Astrocyte (in vitro differentiated cells and primary cell): ENCODE measurements around the gene ARHGAP28. TPM values are rescaled to one million over a fixed set of nuclear protein-coding genes. Genes with fewer than 3 reads are reported as not detected.
"Not testable (repeated sequence)": the region's sequence is repeated elsewhere in the genome, so short reads cannot be mapped to it uniquely, and the experiment has no call there.

Source experiments
- DNase-seq: peaks from one replicate; pipeline ENCODE4 v3.0.0-alpha.2; 2010; ENCODE audit warnings: low read depth
- FAIRE-seq: peaks from 2 replicates; lab custom pipeline; 2011; peaks lifted over from hg19 to GRCh38; lab: Jason Lieb, UNC
- H2AFZ ChIP-seq: 2 replicates; pipeline ENCODE4 v1.6.0; 2012; ENCODE audit warnings: low read depth, low read length, inconsistent platforms
- H3K27ac ChIP-seq: 2 replicates; pipeline ENCODE4 v1.5.1; 2011; ENCODE audit warnings: low read depth, low read length, inconsistent platforms
- H3K27me3 ChIP-seq: 2 replicates; pipeline ENCODE4 v1.6.0; 2011; ENCODE audit warnings: low read length, inconsistent platforms; ENCODE audit not compliant: insufficient read depth
- H3K36me3 ChIP-seq: 2 replicates; pipeline ENCODE4 v1.5.1; 2011; ENCODE audit warnings: low read length, inconsistent platforms; ENCODE audit not compliant: insufficient read depth
- H3K4me1 ChIP-seq: 2 replicates; pipeline ENCODE4 v1.5.1; 2011; ENCODE audit warnings: low read length, inconsistent platforms; ENCODE audit not compliant: insufficient read depth
- H3K4me2 ChIP-seq: 2 replicates; pipeline ENCODE4 v1.6.0; 2012; ENCODE audit warnings: low read length, inconsistent platforms
- H3K4me3 ChIP-seq: 2 replicates; pipeline ENCODE4 v1.5.1; 2011; ENCODE audit warnings: low read depth, mild to moderate bottlenecking, low read length, inconsistent platforms; ENCODE audit not compliant: insufficient read depth
- H3K79me2 ChIP-seq: 2 replicates; pipeline ENCODE4 v1.6.0; 2012; ENCODE audit warnings: mild to moderate bottlenecking, low read length, inconsistent platforms; ENCODE audit not compliant: insufficient read depth
- H3K9ac ChIP-seq: 2 replicates; pipeline ENCODE4 v1.6.0; 2012; ENCODE audit warnings: mild to moderate bottlenecking, low read length, inconsistent platforms
- H3K9me3 ChIP-seq: 2 replicates; pipeline ENCODE4 v1.5.1; 2012; ENCODE audit warnings: low read depth, mild to moderate bottlenecking, low read length, inconsistent platforms; ENCODE audit not compliant: insufficient read depth
- H4K20me1 ChIP-seq: 2 replicates; pipeline ENCODE4 v1.6.0; 2012; ENCODE audit warnings: low read length, inconsistent platforms; ENCODE audit not compliant: insufficient read depth
- H3K27ac Mint-ChIP-seq: one replicate; pipeline ENCODE4 v1.8.0; 2021; ENCODE audit warnings: mild to moderate bottlenecking, mixed read lengths; ENCODE audit not compliant: unreplicated experiment
- H3K27me3 Mint-ChIP-seq: one replicate; pipeline ENCODE4 v1.8.0; 2021; ENCODE audit warnings: low read depth, mixed read lengths; ENCODE audit not compliant: unreplicated experiment
- H3K36me3 Mint-ChIP-seq: one replicate; pipeline ENCODE4 v1.8.0; 2021; ENCODE audit warnings: low read depth, mixed read lengths; ENCODE audit not compliant: unreplicated experiment
- H3K4me1 Mint-ChIP-seq: one replicate; pipeline ENCODE4 v1.8.0; 2021; ENCODE audit warnings: low read depth, mixed read lengths; ENCODE audit not compliant: unreplicated experiment
- H3K4me3 Mint-ChIP-seq: one replicate; pipeline ENCODE4 v1.8.0; 2021; ENCODE audit warnings: mild to moderate bottlenecking, moderate library complexity, mixed read lengths; ENCODE audit not compliant: unreplicated experiment
- H3K9me3 Mint-ChIP-seq: one replicate; pipeline ENCODE4 v1.8.0; 2021; ENCODE audit warnings: mild to moderate bottlenecking, mixed read lengths; ENCODE audit not compliant: unreplicated experiment
- EZH2 ChIP-seq: IDR thresholded peaks from 2 replicates; pipeline ENCODE4 v1.6.1; 2012; ENCODE audit warnings: mild to moderate bottlenecking, low read length, inconsistent platforms; ENCODE audit not compliant: insufficient read depth
- total RNA-seq: library from RNA; stranded (reverse); gene quantifications from 2 replicates; pipeline ENCODE4 v1.2.1, GENCODE V29; 2021
- TF ChIP-seq, protein P1 (sequence below): IDR thresholded peaks from 2 replicates; pipeline ENCODE4 v1.5.1; 2011; ENCODE audit warnings: low read depth, mild to moderate bottlenecking, inconsistent platforms, low read length, moderate library complexity; ENCODE audit not compliant: insufficient read depth

The ARHGAP28 gene
- total RNA-seq, 1 donor from 2014 or later: 15.5 TPM

DNA sequence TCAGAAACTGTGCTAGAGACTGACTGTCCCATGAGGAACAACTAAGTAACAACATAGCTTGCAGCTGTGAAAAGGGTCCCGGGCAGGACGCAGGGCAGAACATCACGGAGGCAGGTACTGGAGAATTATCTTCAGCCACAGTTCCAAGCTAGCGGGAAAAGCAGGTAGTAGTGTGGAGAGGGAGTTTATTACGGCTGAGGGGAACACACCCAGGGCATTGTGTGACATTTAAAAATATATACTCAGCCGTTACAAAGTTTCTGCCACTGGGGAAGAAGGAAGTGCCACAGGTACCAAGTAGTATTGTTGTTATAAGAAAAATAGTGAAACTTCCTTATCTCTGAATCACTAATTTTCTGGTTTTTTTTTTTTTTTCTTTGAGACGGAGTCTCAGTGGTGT, 208.5 kb downstream of the ARHGAP28 start:
- Histone ChIP-seq H3K9me3 (no peaks in the 10 kb centered on the region), H4K20me1 (no peaks in the 10 kb centered on the region), H3K79me2 (no peaks in the 10 kb centered on the region), H2AFZ (no peak overlapping the region), H3K27me3 (no peaks in the 10 kb centered on the region), H3K9ac (no peak overlapping the region), H3K4me3 (no peak overlapping the region), H3K36me3 (no peaks in the 10 kb centered on the region), H3K4me1 (no peaks in the 10 kb centered on the region), H3K27ac (no peak overlapping the region), H3K4me2 (no peak overlapping the region)
- FAIRE-seq (no peak), DNase-seq (no peak)
- TF ChIP-seq, protein P1, sequence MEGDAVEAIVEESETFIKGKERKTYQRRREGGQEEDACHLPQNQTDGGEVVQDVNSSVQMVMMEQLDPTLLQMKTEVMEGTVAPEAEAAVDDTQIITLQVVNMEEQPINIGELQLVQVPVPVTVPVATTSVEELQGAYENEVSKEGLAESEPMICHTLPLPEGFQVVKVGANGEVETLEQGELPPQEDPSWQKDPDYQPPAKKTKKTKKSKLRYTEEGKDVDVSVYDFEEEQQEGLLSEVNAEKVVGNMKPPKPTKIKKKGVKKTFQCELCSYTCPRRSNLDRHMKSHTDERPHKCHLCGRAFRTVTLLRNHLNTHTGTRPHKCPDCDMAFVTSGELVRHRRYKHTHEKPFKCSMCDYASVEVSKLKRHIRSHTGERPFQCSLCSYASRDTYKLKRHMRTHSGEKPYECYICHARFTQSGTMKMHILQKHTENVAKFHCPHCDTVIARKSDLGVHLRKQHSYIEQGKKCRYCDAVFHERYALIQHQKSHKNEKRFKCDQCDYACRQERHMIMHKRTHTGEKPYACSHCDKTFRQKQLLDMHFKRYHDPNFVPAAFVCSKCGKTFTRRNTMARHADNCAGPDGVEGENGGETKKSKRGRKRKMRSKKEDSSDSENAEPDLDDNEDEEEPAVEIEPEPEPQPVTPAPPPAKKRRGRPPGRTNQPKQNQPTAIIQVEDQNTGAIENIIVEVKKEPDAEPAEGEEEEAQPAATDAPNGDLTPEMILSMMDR: no peak
- no peak for TF ChIP-seq EZH2
- Mint-ChIP-seq H3K27me3 (no peaks in the 10 kb centered on the region), H3K36me3 (no peaks in the 10 kb centered on the region), H3K4me1 (no peaks in the 10 kb centered on the region), H3K4me3 (no peak overlapping the region), H3K9me3 (no peaks in the 10 kb centered on the region), H3K27ac (no peak overlapping the region)

DNA sequence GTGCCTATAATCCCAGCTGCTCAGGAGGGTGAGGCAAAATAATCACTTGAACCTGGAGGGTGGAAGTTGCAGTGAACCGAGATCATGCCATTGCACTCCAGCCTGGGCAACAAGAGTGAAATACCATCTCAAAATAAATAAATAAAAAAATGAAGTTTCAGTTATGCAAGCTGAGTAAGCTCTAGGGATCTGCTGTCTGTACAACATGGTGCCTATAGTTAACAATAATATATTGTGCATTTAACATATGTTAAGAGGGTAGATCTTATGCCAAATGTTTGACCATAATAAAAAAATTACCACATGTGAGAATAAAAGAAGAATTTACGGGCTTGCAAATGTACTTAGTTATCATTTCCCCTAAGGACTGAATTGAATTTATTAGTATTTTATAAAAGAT, 208.9 kb downstream of the ARHGAP28 start:
- H3K9ac ChIP-seq, FAIRE-seq, H3K9me3 ChIP-seq, H3K4me3 ChIP-seq, H3K4me2 ChIP-seq, H3K79me2 ChIP-seq, H3K4me1 Mint-ChIP-seq, H3K27me3 Mint-ChIP-seq, H3K9me3 Mint-ChIP-seq, H3K36me3 ChIP-seq, H3K27me3 ChIP-seq, H3K36me3 Mint-ChIP-seq, H3K4me3 Mint-ChIP-seq, H2AFZ ChIP-seq, H3K27ac ChIP-seq, H3K27ac Mint-ChIP-seq, H4K20me1 ChIP-seq, H3K4me1 ChIP-seq, DNase-seq: not testable (repeated sequence)

DNA sequence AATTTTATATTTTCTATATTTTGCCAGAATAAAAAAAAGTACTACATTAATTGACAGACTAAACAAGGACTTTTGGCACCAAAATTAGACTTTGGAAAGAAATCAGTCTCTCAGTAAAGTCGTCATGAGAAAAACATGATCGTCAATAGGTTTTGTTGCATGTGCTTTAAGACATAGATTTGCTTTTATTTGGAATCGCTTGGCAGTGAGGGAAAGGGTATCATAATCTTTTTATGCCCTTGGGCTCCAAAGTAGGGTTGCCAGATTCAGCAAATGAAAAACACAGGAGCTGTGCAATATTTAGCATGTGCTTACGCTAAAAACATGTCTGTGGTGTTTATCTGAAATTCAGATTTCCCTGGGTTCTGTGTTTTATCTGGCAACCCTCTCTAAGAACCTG, 210.5 kb downstream of the ARHGAP28 start:
- H3K27ac ChIP-seq: no peak overlapping the region
- DNase-seq (no peak), FAIRE-seq (no peak)
- H3K4me2 ChIP-seq: no peak overlapping the region
- no peaks in the 10 kb centered on the region for H3K36me3 ChIP-seq
- H3K9me3 ChIP-seq: no peaks in the 10 kb centered on the region
- Mint-ChIP-seq H3K36me3 (no peaks in the 10 kb centered on the region), H3K4me3 (no peak overlapping the region), H3K9me3 (no peaks in the 10 kb centered on the region), H3K27me3 (no peaks in the 10 kb centered on the region), H3K4me1 (no peaks in the 10 kb centered on the region), H3K27ac (no peak overlapping the region)
- no peaks in the 10 kb centered on the region for H4K20me1 ChIP-seq
- H3K4me1 ChIP-seq: no peaks in the 10 kb centered on the region
- no peak overlapping the region for H3K9ac ChIP-seq
- no peak for TF ChIP-seq EZH2
- TF ChIP-seq, protein P1: no peak
- no peaks in the 10 kb centered on the region for H3K27me3 ChIP-seq
- H2AFZ ChIP-seq: no peak overlapping the region
- no peaks in the 10 kb centered on the region for H3K79me2 ChIP-seq
- no peak overlapping the region for H3K4me3 ChIP-seq
